Measurements from ENCODE around the gene DAGLA.
A peak's percentile ranks its signal among the peaks of the same experiment; 100 is the strongest.

The DAGLA gene

GRCh38 chr11:61778357-61778886 lies 98.2 kb downstream of the DAGLA start:
- Histone ChIP-seq H3K27me3 (ENCODE audit: insufficient read depth, insufficient read length) (no peaks in the 10 kb centered on the region), H3K4me3 (ENCODE audit: insufficient read length, low read depth) (no peak overlapping the region), H3K9ac (ENCODE audit: insufficient read length, low read depth) (peak overlapping the region; percentile 16), H3K36me3 (ENCODE audit: insufficient read depth, insufficient read length, low read length) (peaks cover 85% of the 10 kb centered on the region), H3K9me3 (ENCODE audit: insufficient read depth, low read length) (no peaks in the 10 kb centered on the region), H3K4me1 (ENCODE audit: insufficient read depth, insufficient read length) (peaks cover 37% of the 10 kb centered on the region)
- TF ChIP-seq YY1 (IDR thresholded peaks at IDR 0.05; ENCODE audit: insufficient read depth, insufficient read length) (no peak), ZNF274 (IDR thresholded peaks at IDR 0.05; ENCODE audit: low read depth, low read length) (no peak), SUZ12 (IDR thresholded peaks at IDR 0.05; ENCODE audit: extremely low read depth, insufficient read depth, insufficient read length) (no peak)
- no peak for DNase-seq (ENCODE audit: low read depth, low spot score)

GRCh38 chr11:61778920-61779650 lies 98.9 kb downstream of the DAGLA start:
- H3K27me3 ChIP-seq (ENCODE audit: insufficient read depth, insufficient read length), result no peaks in the 10 kb centered on the region
- H3K4me1 ChIP-seq (ENCODE audit: insufficient read depth, insufficient read length), result peaks cover 35% of the 10 kb centered on the region
- peak overlapping the region; percentile 16 for H3K9ac ChIP-seq (ENCODE audit: insufficient read length, low read depth)
- no peaks in the 10 kb centered on the region for H3K9me3 ChIP-seq (ENCODE audit: insufficient read depth, low read length)
- no peak for DNase-seq (ENCODE audit: low read depth, low spot score)
- peaks cover 84% of the 10 kb centered on the region for H3K36me3 ChIP-seq (ENCODE audit: insufficient read depth, insufficient read length, low read length)
- H3K4me3 ChIP-seq (ENCODE audit: insufficient read length, low read depth), result no peak overlapping the region
- no peak for TF ChIP-seq ZNF274 (IDR thresholded peaks at IDR 0.05; ENCODE audit: low read depth, low read length)
- no peak for TF ChIP-seq YY1 (IDR thresholded peaks at IDR 0.05; ENCODE audit: insufficient read depth, insufficient read length)
- TF ChIP-seq SUZ12 (IDR thresholded peaks at IDR 0.05; ENCODE audit: extremely low read depth, insufficient read depth, insufficient read length), result no peak

DNA sequence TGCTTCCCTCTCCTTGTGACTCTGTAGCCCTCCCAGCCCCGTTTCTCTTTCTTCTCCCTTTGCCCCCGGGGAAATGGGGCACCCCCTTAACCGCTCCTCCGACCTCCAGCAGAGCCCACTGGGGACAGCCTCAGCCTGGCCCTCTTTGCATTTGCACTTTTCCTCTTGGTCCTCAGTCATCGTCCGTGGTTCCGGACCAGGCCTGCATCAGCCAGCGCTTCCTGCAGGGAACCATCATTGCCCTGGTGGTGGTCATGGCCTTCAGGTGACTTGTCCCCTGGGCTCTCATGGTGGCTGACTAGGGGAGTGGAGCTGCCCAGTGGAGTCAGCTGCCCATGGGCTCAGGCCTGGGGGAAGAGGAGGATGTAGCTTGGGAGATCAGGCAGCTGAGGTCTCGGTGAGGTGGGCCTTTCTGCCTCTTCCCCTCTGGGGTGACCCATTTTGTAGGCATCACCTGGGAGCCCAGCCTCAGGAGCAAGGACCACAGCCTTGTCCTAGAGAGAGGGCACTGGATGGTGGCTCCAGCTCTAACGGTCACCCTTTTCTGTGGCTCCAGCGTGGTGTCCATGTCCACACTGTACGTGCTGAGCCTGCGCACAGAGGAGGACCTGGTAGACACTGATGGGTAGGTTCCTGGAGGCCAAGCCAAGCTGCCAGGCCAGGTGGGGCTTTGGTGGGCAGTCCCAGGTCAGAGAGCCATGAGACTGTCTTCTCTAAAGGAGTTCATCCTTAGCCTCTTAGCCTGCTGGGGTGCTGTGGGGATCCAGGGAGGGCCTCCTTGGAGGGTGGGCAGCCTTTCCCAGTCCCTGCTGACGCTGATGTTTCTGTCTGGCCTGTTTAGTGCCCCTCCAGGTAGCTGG lies 99.7 kb downstream of the DAGLA start:
- no peak overlapping the region for H3K4me3 ChIP-seq (ENCODE audit: insufficient read length, low read depth)
- H3K4me1 ChIP-seq (ENCODE audit: insufficient read depth, insufficient read length), result peaks cover 41% of the 10 kb centered on the region
- H3K27me3 ChIP-seq (ENCODE audit: insufficient read depth, insufficient read length), result no peaks in the 10 kb centered on the region
- no peaks in the 10 kb centered on the region for H3K9me3 ChIP-seq (ENCODE audit: insufficient read depth, low read length)
- DNase-seq (ENCODE audit: low read depth, low spot score), result no peak
- H3K36me3 ChIP-seq (ENCODE audit: insufficient read depth, insufficient read length, low read length), result peaks cover 86% of the 10 kb centered on the region
- no peak for TF ChIP-seq YY1 (IDR thresholded peaks at IDR 0.05; ENCODE audit: insufficient read depth, insufficient read length)
- no peak for TF ChIP-seq ZNF274 (IDR thresholded peaks at IDR 0.05; ENCODE audit: low read depth, low read length)
- no peak for TF ChIP-seq SUZ12 (IDR thresholded peaks at IDR 0.05; ENCODE audit: extremely low read depth, insufficient read depth, insufficient read length)
- H3K9ac ChIP-seq (ENCODE audit: insufficient read length, low read depth), result no peak overlapping the region

DNA sequence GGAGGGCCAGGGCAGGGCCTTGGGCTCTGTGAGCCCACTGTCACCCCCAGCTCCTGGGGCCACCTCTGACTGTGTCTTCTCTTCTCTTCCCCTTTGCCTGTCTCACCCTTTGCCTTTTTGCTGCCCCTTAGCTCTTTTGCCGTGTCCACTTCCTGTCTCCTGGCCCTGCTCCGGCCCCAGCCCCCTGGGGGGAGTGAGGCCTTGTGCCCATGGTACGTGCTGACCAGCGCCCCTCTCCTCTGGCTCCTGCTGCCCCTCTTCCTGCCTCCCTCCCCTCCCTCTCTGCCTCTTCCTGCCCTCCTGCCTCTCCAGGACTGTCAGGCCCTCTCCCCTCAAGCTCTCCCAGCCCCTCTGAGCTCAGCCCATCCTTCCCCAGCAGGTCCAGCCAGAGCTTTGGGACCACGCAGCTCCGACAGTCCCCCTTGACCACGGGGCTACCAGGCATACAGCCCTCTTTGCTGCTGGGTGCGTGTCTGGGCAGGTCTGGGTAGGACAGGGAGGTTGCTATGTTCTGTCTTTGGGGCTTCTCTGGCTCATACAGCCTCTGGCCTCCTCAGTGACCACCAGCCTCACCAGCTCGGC lies 100.5 kb downstream of the DAGLA start:
- Histone ChIP-seq H3K36me3 (ENCODE audit: insufficient read depth, insufficient read length, low read length) (peaks cover 94% of the 10 kb centered on the region), H3K27me3 (ENCODE audit: insufficient read depth, insufficient read length) (no peaks in the 10 kb centered on the region), H3K4me3 (ENCODE audit: insufficient read length, low read depth) (no peak overlapping the region), H3K4me1 (ENCODE audit: insufficient read depth, insufficient read length) (peaks cover 41% of the 10 kb centered on the region), H3K9ac (ENCODE audit: insufficient read length, low read depth) (no peak overlapping the region), H3K9me3 (ENCODE audit: insufficient read depth, low read length) (no peaks in the 10 kb centered on the region)
- TF ChIP-seq YY1 (IDR thresholded peaks at IDR 0.05; ENCODE audit: insufficient read depth, insufficient read length) (no peak), ZNF274 (IDR thresholded peaks at IDR 0.05; ENCODE audit: low read depth, low read length) (no peak)
- no peak for DNase-seq (ENCODE audit: low read depth, low spot score)

- Histone ChIP-seq H3K4me1 (ENCODE audit: insufficient read depth, insufficient read length) (peaks cover 33% of the 10 kb centered on the region), H3K9me3 (ENCODE audit: insufficient read depth, low read length) (no peaks in the 10 kb centered on the region), H3K36me3 (ENCODE audit: insufficient read depth, insufficient read length, low read length) (peaks cover 95% of the 10 kb centered on the region), H3K4me3 (ENCODE audit: insufficient read length, low read depth) (no peak overlapping the region), H3K9ac (ENCODE audit: insufficient read length, low read depth) (no peak overlapping the region), H3K27me3 (ENCODE audit: insufficient read depth, insufficient read length) (no peaks in the 10 kb centered on the region)
- DNase-seq (ENCODE audit: low read depth, low spot score), result no peak
- TF ChIP-seq YY1 (IDR thresholded peaks at IDR 0.05; ENCODE audit: insufficient read depth, insufficient read length), result no peak
- TF ChIP-seq SUZ12 (IDR thresholded peaks at IDR 0.05; ENCODE audit: extremely low read depth, insufficient read depth, insufficient read length), result no peak
- no peak for TF ChIP-seq ZNF274 (IDR thresholded peaks at IDR 0.05; ENCODE audit: low read depth, low read length)
These were observed 101.4 kb downstream of the DAGLA start for GRCh38 chr11:61781585-61781984.

DNA sequence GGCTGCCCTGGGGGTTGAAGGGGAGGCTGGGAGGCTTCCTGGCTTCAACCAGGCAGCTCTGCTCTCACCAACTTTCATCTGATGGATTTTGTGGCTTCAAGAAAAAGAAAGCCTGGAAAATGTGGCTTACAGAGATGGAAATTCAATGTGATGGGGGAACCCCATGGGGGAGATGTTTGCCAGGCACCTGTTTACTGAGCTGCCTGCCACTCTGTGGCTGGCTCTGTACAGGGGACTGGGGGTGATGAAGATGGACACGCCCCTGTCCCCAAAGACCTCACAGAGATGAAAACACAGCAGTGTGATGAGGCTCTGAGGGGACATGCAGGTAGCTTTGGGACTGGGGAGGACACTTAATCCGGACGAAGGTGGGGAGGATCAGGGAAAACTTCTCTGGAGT lies 102.1 kb downstream of the DAGLA start:
- DNase-seq (ENCODE audit: low read depth, low spot score), result no peak
- Histone ChIP-seq H3K36me3 (ENCODE audit: insufficient read depth, insufficient read length, low read length) (peaks cover 95% of the 10 kb centered on the region), H3K9ac (ENCODE audit: insufficient read length, low read depth) (no peak overlapping the region), H3K27me3 (ENCODE audit: insufficient read depth, insufficient read length) (no peaks in the 10 kb centered on the region), H3K4me1 (ENCODE audit: insufficient read depth, insufficient read length) (peaks cover 26% of the 10 kb centered on the region), H3K9me3 (ENCODE audit: insufficient read depth, low read length) (no peaks in the 10 kb centered on the region), H3K4me3 (ENCODE audit: insufficient read length, low read depth) (no peak overlapping the region)
- no peak for TF ChIP-seq YY1 (IDR thresholded peaks at IDR 0.05; ENCODE audit: insufficient read depth, insufficient read length)
- no peak for TF ChIP-seq SUZ12 (IDR thresholded peaks at IDR 0.05; ENCODE audit: extremely low read depth, insufficient read depth, insufficient read length)
- no peak for TF ChIP-seq ZNF274 (IDR thresholded peaks at IDR 0.05; ENCODE audit: low read depth, low read length)

GRCh38 chr11:61782841-61783240 lies 102.7 kb downstream of the DAGLA start:
- Histone ChIP-seq H3K9ac (ENCODE audit: insufficient read length, low read depth) (no peak overlapping the region), H3K4me1 (ENCODE audit: insufficient read depth, insufficient read length) (peaks cover 21% of the 10 kb centered on the region), H3K9me3 (ENCODE audit: insufficient read depth, low read length) (no peaks in the 10 kb centered on the region), H3K27me3 (ENCODE audit: insufficient read depth, insufficient read length) (no peaks in the 10 kb centered on the region), H3K36me3 (ENCODE audit: insufficient read depth, insufficient read length, low read length) (peaks cover 95% of the 10 kb centered on the region), H3K4me3 (ENCODE audit: insufficient read length, low read depth) (no peak overlapping the region)
- no peak for TF ChIP-seq YY1 (IDR thresholded peaks at IDR 0.05; ENCODE audit: insufficient read depth, insufficient read length)
- TF ChIP-seq ZNF274 (IDR thresholded peaks at IDR 0.05; ENCODE audit: low read depth, low read length), result no peak
- TF ChIP-seq SUZ12 (IDR thresholded peaks at IDR 0.05; ENCODE audit: extremely low read depth, insufficient read depth, insufficient read length), result no peak
- DNase-seq (ENCODE audit: low read depth, low spot score), result no peak

Measured in NT2/D1 (cell line).